HCT116 (cell line): ENCODE measurements around the gene BTN1A1.

Source experiments
- JUND ChIP-seq: IDR thresholded peaks from 2 replicates; pipeline ENCODE4 v1.6.1; 2012
- SIN3A ChIP-seq: IDR thresholded peaks from 2 replicates; pipeline ENCODE4 v1.6.1; 2012; ENCODE audit warnings: low read depth

DNA sequence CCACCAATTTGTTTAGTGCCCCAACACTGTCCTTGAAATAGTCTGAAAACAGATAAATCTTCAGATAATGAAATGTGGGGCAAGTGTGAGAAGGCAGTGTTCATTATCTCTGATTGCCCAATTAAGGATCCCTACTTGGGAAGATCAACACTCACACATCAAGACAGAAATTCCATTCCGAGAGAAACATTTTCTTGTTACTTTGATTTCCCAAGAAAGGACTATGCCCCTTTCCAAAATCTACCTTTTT is 54.3 kb downstream of the BTN1A1 start:
- no peak for TF ChIP-seq JUND
- TF ChIP-seq SIN3A: no peak
